Activated T-helper 9 cell treated with anti-CD3 and anti-CD28 coated beads, Interleukin-2, amount 50 U/mL, for 16 hours (primary cell): ENCODE data around the gene IGSF21.

Experiments
- DNase-seq: peaks from one replicate; pipeline ENCODE4 v3.0.0-alpha.2; 2020; ENCODE audit warnings: low read depth

Gene IGSF21

DNA sequence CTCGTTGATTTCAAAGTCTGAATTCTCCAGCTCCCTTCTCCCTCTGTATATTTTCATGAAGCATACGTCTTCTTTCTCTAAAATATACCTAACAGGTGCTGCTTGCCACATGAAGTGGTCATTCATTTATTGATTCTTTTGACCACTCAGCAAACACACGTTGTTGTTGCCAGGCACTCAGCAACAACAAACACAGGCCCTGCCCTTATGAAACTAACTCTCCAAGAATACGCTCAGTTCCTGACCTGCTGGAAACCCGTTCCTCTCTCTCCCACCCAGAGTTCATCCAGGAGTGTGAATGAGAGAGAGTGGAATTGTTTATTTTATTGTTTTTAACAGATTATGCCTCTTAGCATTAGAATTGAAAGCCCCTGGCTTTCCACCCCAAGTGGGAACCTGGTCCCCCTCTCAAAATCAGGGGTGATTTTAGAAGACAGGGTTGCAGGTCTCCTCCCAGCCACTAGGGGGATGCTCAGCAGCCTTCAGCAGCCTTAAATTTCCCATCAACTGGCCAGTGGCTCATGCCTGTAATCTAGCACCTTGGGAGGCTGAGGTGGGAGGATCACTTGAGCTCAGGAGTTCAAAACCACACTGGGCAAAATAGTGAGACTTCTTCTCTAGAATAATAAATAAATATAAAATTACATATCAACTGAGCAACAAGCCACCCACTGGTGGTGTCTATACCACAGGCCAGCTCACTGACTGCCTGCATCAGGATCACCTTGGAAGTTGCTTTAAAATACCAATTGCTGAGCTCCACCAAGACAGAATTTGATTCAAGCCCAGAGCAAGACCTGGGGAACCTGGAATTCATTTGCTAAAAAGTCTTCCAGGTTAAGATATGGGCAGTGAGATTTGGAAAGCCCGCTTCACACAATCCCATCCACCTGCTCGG, 192.1 kb downstream of the IGSF21 start:
- DNase-seq = no peak

DNA sequence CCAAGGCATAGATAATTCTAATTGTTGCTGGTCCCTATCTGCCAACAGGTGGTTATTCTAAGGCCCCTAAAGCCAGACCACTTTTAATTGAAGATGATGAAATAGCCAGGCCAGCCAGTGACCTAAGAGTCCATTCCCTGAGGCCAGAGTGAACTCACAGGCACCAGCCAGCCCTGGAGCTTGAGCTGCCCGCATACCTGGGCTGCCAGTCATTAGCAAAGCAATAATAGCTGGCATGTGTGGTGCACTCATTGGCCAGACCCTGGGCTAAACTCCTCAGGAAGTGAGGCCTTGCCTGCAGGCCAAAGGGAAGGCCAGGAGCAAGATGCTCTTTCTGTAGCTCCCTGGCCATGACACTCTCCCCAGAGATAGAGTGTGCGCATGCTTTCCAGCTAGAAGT, 192.8 kb downstream of the IGSF21 start:
- no peak for DNase-seq

GRCh38 chr1:18302788-18303413, 195.3 kb downstream of the IGSF21 start:
- no peak for DNase-seq

- no peak for DNase-seq
Observed at GRCh38 chr1:18304151-18304869, 196.7 kb downstream of the IGSF21 start.

GRCh38 chr1:18305182-18305795, 197.7 kb downstream of the IGSF21 start:
- DNase-seq = no peak

DNA sequence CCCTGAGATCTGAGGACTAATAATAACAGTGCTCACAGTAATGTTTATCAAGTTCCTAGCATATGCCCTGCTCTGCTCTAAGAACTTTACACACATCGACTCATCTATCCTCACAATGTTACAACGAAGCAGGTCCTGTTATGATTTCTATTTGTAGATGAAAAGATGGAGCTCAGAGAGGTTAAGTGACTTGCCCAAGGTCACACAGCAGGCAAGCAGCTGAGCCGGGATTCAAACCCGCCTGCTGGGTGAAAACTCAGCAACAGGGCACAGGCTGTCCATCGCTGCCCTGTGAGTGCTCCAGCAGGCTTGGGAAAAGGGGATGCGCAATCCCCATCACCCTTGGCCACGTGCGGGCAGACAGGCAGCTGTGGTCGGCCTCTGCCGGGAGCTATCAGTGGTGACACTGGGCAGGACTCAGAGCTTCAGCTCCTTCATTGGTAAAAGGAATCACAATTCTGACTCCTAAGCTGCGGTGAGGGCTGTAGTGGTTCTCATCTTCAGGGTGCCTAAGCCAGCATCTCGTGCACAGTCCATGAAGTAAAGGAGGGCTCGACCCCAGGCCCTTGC, 199.8 kb downstream of the IGSF21 start:
- DNase-seq = no peak

- no peak for DNase-seq
Observed at GRCh38 chr1:18309552-18310155, 202.1 kb downstream of the IGSF21 start.

- DNase-seq = no peak
Observed at GRCh38 chr1:18312961-18313360, 205.4 kb downstream of the IGSF21 start.

- no peak for DNase-seq
Observed at GRCh38 chr1:18313523-18313922, 205.9 kb downstream of the IGSF21 start.

GRCh38 chr1:18314399-18314798, 206.8 kb downstream of the IGSF21 start:
- no peak for DNase-seq

DNA sequence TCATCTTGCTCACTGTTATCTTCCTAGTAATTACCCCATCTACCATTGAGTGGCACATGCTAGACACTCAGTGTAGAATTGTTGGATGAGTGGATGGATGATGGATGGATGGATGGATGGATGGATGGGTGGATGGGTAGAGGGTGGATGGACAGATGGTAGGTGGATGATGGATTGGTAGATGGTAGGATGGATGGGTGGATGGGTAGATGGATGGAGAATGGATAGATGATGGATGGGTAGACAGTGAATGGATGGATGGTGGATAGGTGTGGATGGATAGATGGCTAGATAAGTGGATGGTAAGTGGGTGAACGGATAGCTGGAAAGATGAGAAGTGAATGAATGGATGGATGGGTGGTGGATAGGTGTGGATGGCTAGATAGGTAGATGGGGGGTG, 207.9 kb downstream of the IGSF21 start:
- no peak for DNase-seq

GRCh38 chr1:18316764-18317163, 209.2 kb downstream of the IGSF21 start:
- DNase-seq = no peak

DNA sequence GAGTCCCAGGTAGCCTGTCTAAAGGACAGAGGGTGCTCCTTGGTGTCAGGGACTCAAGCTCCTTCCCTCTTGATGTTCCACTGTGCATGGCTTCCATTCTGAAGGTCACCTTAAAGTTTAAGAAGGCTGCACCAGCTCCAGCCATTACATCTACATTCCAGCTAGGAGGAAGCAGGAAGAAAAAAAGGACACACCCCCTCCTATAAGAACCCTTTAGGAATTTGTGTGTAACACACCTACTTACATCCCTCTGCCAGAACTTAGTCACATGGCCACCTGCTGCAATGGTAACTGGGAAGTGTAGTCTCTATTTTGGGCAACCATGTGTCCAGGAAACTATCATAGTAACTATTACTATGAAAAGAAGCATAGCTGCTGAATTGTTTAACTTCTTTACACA, 211.5 kb downstream of the IGSF21 start:
- no peak for DNase-seq

DNA sequence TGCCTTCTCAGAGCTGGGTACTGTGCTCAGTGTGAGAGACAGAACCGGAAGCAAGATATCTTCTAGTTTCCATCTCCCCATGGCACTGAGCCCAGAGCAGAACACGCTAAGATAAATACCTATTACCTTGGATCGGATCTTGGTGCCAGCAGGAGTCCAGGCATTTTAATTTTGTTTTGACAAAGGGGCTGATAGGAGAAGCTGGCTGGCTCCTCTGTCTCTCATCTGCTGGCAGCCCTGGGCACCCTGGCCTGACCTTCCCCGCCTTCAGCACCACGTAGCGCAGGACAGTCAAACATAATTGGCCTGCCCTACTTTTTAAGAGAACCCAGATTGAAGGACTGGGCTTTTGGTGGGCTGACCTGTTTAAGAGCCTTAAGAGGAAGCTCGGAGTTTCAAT, 212.5 kb downstream of the IGSF21 start:
- no peak for DNase-seq

GRCh38 chr1:18322368-18323032, 214.9 kb downstream of the IGSF21 start:
- no peak for DNase-seq

DNA sequence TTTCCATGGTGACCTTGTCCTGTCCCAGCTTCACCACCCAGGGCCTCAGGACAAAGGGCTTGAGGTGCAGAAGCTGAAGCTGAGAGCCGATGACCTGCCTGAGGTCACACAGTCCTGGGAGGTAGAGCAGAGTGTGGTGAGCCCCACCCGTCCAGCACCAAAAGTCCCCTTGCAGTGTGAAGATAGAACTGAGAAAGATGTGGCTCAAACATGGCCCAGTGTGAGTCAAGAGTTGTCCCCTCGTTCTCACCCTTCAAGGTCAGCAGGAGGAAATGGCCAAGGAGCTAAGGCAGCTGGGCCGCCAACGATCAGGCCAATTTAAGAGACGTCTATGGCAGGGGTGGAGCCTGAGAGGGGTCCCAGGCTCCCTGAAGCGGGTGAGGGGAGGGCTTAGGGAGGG, 215.7 kb downstream of the IGSF21 start:
- no peak for DNase-seq

DNA sequence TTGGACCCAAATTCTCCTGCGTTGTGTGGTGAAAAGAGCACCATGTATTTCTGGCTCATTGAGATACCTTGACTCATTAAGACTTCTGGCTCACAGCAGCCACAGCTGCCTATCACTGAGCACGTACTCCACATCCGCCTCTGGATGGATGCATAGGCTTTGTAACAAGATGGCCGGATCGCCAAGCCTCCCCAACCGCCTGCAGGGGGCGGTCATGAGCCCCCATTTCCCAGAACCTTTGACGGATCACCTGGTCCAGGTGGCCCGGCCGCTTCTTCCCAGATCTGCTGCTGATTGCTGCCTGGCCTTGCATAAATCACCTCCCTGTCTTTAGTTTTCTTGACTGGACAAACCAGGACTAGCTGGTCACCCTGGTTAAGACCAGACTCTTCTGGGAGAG, 216.6 kb downstream of the IGSF21 start:
- no peak for DNase-seq

- no peak for DNase-seq
Observed at GRCh38 chr1:18325136-18325535, 217.5 kb downstream of the IGSF21 start.

DNA sequence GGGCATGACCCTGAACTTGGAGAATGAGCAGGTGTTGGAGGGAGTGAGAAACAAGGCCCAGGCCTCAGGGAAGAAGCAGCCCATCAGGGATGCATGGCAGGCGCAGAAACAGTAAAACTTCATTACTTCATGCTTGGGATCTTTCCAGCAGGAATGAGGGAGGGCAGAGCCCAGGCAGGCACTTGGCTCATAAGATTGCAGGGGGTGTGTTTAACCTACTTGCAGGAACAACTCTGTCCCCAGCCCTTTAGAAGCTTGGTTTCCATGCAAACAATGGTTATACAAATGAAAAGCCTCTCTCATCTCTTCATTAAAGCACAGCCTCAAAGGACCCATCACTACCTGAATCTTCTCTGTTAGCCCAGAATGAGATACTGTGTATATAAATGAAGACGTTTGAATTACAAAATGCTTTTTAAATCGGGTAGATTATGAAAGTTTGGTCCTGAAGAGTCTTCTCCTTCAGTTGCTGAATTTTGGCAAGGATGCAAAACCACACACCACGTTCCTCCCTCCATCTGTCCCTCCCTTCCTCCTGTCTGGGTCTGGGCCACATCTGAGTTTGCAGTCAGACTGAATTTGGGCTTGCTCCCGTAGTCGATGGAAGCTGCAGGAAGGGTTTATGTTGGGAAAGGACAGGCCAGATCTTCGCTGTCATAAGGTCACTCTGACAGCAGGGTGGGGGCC, 218.8 kb downstream of the IGSF21 start:
- DNase-seq = no peak

- no peak for DNase-seq
Observed at GRCh38 chr1:18327650-18328049, 220.1 kb downstream of the IGSF21 start.

DNA sequence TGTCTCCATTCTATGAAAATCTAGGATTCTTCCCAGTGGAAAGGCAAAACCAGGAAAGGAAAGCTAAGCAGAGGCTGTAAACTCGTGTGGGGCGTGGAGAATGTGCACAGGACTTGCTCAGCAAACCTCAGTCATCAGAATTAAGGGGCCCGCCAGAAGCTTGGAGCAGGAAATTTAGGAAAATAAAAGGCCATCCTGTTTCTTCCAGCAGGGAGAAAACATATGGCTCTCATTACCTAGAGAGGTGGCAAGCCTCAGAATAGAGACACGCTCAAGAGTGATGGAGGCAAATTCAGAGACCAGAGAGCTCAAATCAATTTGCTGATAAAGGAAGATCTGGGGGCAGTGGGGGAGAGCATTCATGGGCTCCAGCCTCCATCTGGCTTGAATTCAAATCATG, 221.2 kb downstream of the IGSF21 start:
- DNase-seq = no peak
